ENCODE measurements around the gene MCL1. TPM values are rescaled to one million over a fixed set of nuclear protein-coding genes. Genes with fewer than 3 reads are reported as not detected.

Gene MCL1
- total and polyA plus RNA-seq, 10 of the 15 experiments (the other 5 are each of a cell fraction or from before 2014, with no cell fraction given): 18.1 to 148 (median 86.4) TPM

GRCh38 chr1:150549496-150550221 is 29.8 kb downstream of the MCL1 start (continued):
- TF ChIP-seq BMI1 (IDR thresholded peaks at IDR 0.05; ENCODE audit: borderline replicate concordance) (no peak), USF1 (IDR thresholded peaks at IDR 0.05; ENCODE audit: borderline replicate concordance, extremely low read length, insufficient read depth, low read depth, low read length) (no peak), NR2C1 (IDR thresholded peaks at IDR 0.05) (no peak), HCFC1 (IDR thresholded peaks at IDR 0.05; ENCODE audit: low read length) (no peak), POU2F2 (IDR thresholded peaks at IDR 0.05; ENCODE audit: borderline replicate concordance, low read depth, low read length) (no peak), SREBF1 (IDR thresholded peaks at IDR 0.05; ENCODE audit: low read length) (no peak), MEF2B (IDR thresholded peaks at IDR 0.05; ENCODE audit: partially characterized antibody, poor library complexity, severe bottlenecking) (no peak), ZBTB11 (CRISPR knock-in tag; IDR thresholded peaks at IDR 0.05) (no peak)
